ENCODE data around the gene MT2A.

MT2A gene

GRCh38 chr16:56658327-56658875 is 50.0 kb downstream of the MT2A start:
- Histone ChIP-seq H3K27me3 (ENCODE audit: low read depth, low read length) (peaks cover 33% of the 10 kb centered on the region), H3K4me1 (ENCODE audit: low read length) (peaks cover 7% of the 10 kb centered on the region; the same call in 1 of the 2 replicates), H4K20me1 (ENCODE audit: insufficient read depth, low read length) (no peaks in the 10 kb centered on the region), H3K9me3 (ENCODE audit: insufficient read depth, low read length) (no peaks in the 10 kb centered on the region), H3K36me3 (replicated peaks; ENCODE audit: low read depth, low read length) (no peaks in the 10 kb centered on the region), H3K4me2 (ENCODE audit: low read length) (peak overlapping the region; percentile 87), H2AFZ (ENCODE audit: low read depth, low read length) (peak overlapping the region; percentile 63), H3K79me2 (ENCODE audit: low read length) (no peaks in the 10 kb centered on the region), H3K9ac (ENCODE audit: low read length) (peak overlapping the region; percentile 57), H3K27ac (ENCODE audit: low read length) (no peak overlapping the region), H3K4me3 (ENCODE audit: low read length) (peak overlapping the region; percentile 83)
- TF ChIP-seq EZH2phosphoT487 (IDR thresholded peaks at IDR 0.05; ENCODE audit: low read depth) (no peak), CTCF (IDR thresholded peaks at IDR 0.05; ENCODE audit: low read depth, low read length) (no peak)
